GM12801 (cell line): ENCODE results near the gene TRUB2.

Experiments used
- TF ChIP-seq, protein P1 (sequence below): IDR thresholded peaks from one replicate; pipeline ENCODE4 v1.5.1; 2011; ENCODE audit warnings: control low read depth; ENCODE audit not compliant: insufficient read length; ENCODE audit errors: extremely low read depth

Gene TRUB2

GRCh38 chr9:128282500-128282899 is 39.7 kb downstream of the TRUB2 start:
- TF ChIP-seq, protein P1, sequence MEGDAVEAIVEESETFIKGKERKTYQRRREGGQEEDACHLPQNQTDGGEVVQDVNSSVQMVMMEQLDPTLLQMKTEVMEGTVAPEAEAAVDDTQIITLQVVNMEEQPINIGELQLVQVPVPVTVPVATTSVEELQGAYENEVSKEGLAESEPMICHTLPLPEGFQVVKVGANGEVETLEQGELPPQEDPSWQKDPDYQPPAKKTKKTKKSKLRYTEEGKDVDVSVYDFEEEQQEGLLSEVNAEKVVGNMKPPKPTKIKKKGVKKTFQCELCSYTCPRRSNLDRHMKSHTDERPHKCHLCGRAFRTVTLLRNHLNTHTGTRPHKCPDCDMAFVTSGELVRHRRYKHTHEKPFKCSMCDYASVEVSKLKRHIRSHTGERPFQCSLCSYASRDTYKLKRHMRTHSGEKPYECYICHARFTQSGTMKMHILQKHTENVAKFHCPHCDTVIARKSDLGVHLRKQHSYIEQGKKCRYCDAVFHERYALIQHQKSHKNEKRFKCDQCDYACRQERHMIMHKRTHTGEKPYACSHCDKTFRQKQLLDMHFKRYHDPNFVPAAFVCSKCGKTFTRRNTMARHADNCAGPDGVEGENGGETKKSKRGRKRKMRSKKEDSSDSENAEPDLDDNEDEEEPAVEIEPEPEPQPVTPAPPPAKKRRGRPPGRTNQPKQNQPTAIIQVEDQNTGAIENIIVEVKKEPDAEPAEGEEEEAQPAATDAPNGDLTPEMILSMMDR = no peak

- TF ChIP-seq, protein P1 = no peak
Observed at GRCh38 chr9:128280084-128280622, 42.1 kb downstream of the TRUB2 start.

DNA sequence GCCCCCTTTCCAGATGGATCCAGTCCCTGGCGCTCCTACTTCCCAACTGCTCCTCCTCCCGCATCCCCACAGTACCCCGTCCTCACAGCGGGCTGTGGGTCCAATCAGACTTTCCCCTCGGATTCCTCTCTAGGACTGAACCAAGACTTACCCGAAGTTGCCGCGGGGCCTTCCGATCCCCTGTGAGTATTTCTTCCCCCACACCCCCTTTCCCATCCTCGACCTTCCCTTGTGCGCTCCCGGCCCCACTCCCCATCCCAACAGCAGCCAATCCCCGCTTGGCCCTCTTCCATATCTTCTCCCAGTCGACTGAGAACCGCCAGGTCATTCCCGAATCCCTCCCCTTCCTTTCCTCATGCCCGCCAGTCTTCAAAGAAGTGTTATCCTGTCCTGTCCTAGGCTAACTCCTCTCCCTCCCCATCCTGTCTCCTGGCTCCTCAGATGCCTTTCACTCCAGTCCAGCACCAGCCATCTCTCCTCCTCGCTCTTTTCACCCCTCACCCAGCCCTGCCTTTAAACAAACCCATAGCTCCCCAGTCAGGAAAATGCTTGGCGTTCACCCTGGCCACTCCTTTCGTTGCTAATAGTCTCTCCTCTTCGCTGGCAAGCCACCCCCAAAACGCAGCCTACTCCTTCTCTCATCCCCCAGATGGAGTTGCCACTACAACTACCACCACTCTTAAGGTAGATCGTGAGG is 45.5 kb downstream of the TRUB2 start:
- TF ChIP-seq, protein P1 = no peak

DNA sequence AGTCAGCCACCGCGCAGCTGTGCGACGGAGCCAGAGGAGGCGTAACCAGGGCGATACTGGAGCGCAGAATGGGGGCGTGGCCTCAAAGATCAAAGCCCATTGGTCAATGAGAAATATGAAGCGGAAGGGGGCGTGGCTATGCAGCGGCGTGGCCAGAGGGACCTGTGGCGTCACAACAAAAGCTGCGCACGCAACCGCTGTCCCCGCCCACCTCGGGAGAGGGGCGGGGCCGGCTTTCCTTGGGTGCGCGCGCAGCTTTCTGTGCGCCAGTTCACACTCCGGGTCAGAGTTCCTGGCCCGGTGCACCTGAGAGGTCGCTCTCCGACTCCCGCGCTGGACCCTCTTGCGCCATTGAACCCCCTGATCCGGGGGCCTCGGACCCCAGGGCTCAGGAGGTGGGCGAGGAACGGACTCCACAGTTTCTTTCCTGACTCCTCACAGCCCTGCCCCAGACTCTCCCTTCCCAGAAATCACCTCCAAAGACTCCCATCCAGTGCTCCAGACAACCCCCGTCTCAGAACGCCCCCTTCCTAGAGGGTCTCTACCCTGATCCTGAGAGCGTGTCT is 46.2 kb downstream of the TRUB2 start, which contains the start of gene SWI5:
Gene SWI5, plus strand, starts transcription at position 269 of the 566 bp plus-strand sequence.
- TF ChIP-seq, protein P1 = no peak

DNA sequence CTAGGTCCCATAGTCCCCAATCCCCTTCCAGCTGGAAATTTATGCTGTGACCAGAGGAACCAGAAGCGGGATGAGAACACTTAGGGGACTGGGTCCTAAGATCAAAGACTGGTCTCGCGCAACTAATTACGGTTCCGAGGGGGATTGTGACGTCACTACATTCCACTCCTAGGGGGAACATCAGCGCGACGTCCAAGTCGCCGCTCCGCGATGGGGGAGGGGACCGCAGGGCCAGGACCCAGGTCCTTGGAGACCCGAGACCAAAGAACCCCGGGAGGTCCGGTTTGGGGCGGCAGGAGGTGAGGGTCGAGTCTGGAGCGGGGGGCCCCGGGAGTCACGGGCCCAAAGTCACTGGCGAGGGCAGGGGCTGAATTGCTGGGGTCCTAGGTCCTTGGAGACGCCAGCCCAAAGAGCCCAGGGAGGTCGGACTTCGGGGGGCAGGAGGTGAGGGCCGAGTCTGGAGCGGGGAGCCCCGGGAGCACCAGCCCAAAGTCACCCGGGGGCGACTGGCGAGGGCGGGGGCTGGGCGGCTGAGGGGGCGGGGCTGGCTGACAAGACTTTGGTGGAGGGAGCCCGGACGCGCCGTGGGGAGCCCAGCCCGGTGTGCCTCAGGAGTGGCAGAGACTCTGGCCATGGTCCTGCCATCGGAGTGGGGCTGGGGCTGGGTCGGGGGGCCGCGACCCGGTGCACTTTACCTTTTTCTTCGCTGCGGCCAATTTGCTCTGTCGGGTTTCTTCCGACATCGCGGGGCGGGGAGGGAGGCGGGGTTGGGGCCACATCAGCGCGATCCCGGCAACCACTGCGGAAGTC is 46.8 kb downstream of the TRUB2 start, which contains the start of gene GOLGA2:
Gene GOLGA2, minus strand, starts transcription at position 810 of the 810 bp plus-strand sequence. Its CDS starts 31 bp downstream, at position 779.
- TF ChIP-seq, protein P1 = no peak

GRCh38 chr9:128274245-128274644 is 48.0 kb downstream of the TRUB2 start:
- TF ChIP-seq, protein P1 = no peak

GRCh38 chr9:128271512-128271911 is 50.7 kb downstream of the TRUB2 start:
- TF ChIP-seq, protein P1 = no peak
